ENCODE data around the gene MAML3.

Gene MAML3

GRCh38 chr4:139942241-139942640 is 211.7 kb downstream of the MAML3 start:
- no peaks in the 10 kb centered on the region for H3K9me3 ChIP-seq (ENCODE audit: control insufficient read depth, low read length)
- no peak overlapping the region for H2BK15ac ChIP-seq (ENCODE audit: low read depth, poor library complexity, severe bottlenecking)
- no peak overlapping the region for H3K23ac ChIP-seq (ENCODE audit: low read length in 2 of 2)

GRCh38 chr4:139940600-139940999 is 213.4 kb downstream of the MAML3 start:
- Histone ChIP-seq H2AK5ac (ENCODE audit: low read length, severe bottlenecking) (no peak overlapping the region), H3K27me3 (ENCODE audit: control insufficient read depth in 1 of 2, insufficient read depth in 1 of 2, low read length in 2 of 2) (no peaks in the 10 kb centered on the region), H4K8ac (ENCODE audit: low read length) (no peak overlapping the region), H2AFZ (ENCODE audit: low read depth, low read length) (no peak overlapping the region), H3K36me3 (ENCODE audit: control insufficient read depth in 1 of 2, insufficient read depth in 2 of 2, low read depth in 1 of 2, low read length in 2 of 2) (no peaks in the 10 kb centered on the region), H3K4me3 (ENCODE audit: insufficient read depth in 1 of 2, low read depth in 1 of 2, low read length in 2 of 2) (no peak overlapping the region), H3K4me1 (ENCODE audit: control insufficient read depth, insufficient read depth, low read depth, low read length) (no peaks in the 10 kb centered on the region), H2BK15ac (ENCODE audit: low read depth, poor library complexity, severe bottlenecking) (no peak overlapping the region), H2BK12ac (ENCODE audit: low read length in 2 of 2) (no peak overlapping the region), H3K4ac (ENCODE audit: low read depth in 1 of 2, low read length in 2 of 2) (no peak overlapping the region), H3K14ac (ENCODE audit: low read length in 2 of 2) (no peak overlapping the region), H3K18ac (ENCODE audit: low read depth in 1 of 2, low read length in 2 of 2) (no peak overlapping the region), H3K9ac (ENCODE audit: low read length) (no peak overlapping the region), H2BK120ac (ENCODE audit: low read depth, low read length) (no peak overlapping the region), H3K9me3 (ENCODE audit: control insufficient read depth, low read length) (no peaks in the 10 kb centered on the region), H3K27ac (ENCODE audit: low read length, poor library complexity, severe bottlenecking) (no peak overlapping the region), H4K91ac (ENCODE audit: low read length) (no peak overlapping the region), H3K4me2 (ENCODE audit: low read length, poor library complexity, severe bottlenecking) (no peak overlapping the region), H2BK5ac (ENCODE audit: low read depth, low read length, poor library complexity, severe bottlenecking) (no peak overlapping the region), H3K23ac (ENCODE audit: low read length in 2 of 2) (no peak overlapping the region), H3K79me1 (replicated peaks; ENCODE audit: low read length, poor library complexity, severe bottlenecking) (no peaks in the 10 kb centered on the region)
- DNase-seq = no peak
- 98% methylated on average over 2 of the region's 2 CpGs for WGBS

More at GRCh38 chr4:139942241-139942640, 211.7 kb downstream of the MAML3 start:
- no peak overlapping the region for H2BK120ac ChIP-seq (ENCODE audit: low read depth, low read length)
- no peak overlapping the region for H4K8ac ChIP-seq (ENCODE audit: low read length)
- H3K4me1 ChIP-seq (ENCODE audit: control insufficient read depth, insufficient read depth, low read depth, low read length) = no peaks in the 10 kb centered on the region
- H3K79me1 ChIP-seq (replicated peaks; ENCODE audit: low read length, poor library complexity, severe bottlenecking) = no peaks in the 10 kb centered on the region
- H3K4me3 ChIP-seq (ENCODE audit: insufficient read depth in 1 of 2, low read depth in 1 of 2, low read length in 2 of 2) = no peak overlapping the region
- DNase-seq = peak; percentile 33
- WGBS = 32% methylated on average over 2 of the region's 3 CpGs
- H3K18ac ChIP-seq (ENCODE audit: low read depth in 1 of 2, low read length in 2 of 2) = peak overlapping the region in 1 of 2 experiments; percentile 62
- no peaks in the 10 kb centered on the region for H3K27me3 ChIP-seq (ENCODE audit: control insufficient read depth in 1 of 2, insufficient read depth in 1 of 2, low read length in 2 of 2)
- no peak overlapping the region for H2BK5ac ChIP-seq (ENCODE audit: low read depth, low read length, poor library complexity, severe bottlenecking)
- H2AK5ac ChIP-seq (ENCODE audit: low read length, severe bottlenecking) = peak overlapping the region; percentile 37
- H3K27ac ChIP-seq (ENCODE audit: low read length, poor library complexity, severe bottlenecking) = no peak overlapping the region
- H2AFZ ChIP-seq (ENCODE audit: low read depth, low read length) = no peak overlapping the region
- no peak overlapping the region for H3K4me2 ChIP-seq (ENCODE audit: low read length, poor library complexity, severe bottlenecking)
- no peaks in the 10 kb centered on the region for H3K36me3 ChIP-seq (ENCODE audit: control insufficient read depth in 1 of 2, insufficient read depth in 2 of 2, low read depth in 1 of 2, low read length in 2 of 2)
- no peak overlapping the region for H2BK12ac ChIP-seq (ENCODE audit: low read length in 2 of 2)
- no peak overlapping the region for H3K9ac ChIP-seq (ENCODE audit: low read length)
- no peak overlapping the region for H3K14ac ChIP-seq (ENCODE audit: low read length in 2 of 2)
- no peak overlapping the region for H3K4ac ChIP-seq (ENCODE audit: low read depth in 1 of 2, low read length in 2 of 2)
- H4K91ac ChIP-seq (ENCODE audit: low read length) = no peak overlapping the region

GRCh38 chr4:139938414-139938813 is 215.6 kb downstream of the MAML3 start:
- no peak for DNase-seq
- Histone ChIP-seq H2BK120ac (ENCODE audit: low read depth, low read length) (no peak overlapping the region), H2AFZ (ENCODE audit: low read depth, low read length) (no peak overlapping the region), H3K14ac (ENCODE audit: low read length in 2 of 2) (no peak overlapping the region), H3K79me1 (replicated peaks; ENCODE audit: low read length, poor library complexity, severe bottlenecking) (no peaks in the 10 kb centered on the region), H3K4me2 (ENCODE audit: low read length, poor library complexity, severe bottlenecking) (no peak overlapping the region), H3K4ac (ENCODE audit: low read depth in 1 of 2, low read length in 2 of 2) (no peak overlapping the region), H3K9me3 (ENCODE audit: control insufficient read depth, low read length) (no peaks in the 10 kb centered on the region), H2BK12ac (ENCODE audit: low read length in 2 of 2) (no peak overlapping the region), H2AK5ac (ENCODE audit: low read length, severe bottlenecking) (no peak overlapping the region), H2BK15ac (ENCODE audit: low read depth, poor library complexity, severe bottlenecking) (no peak overlapping the region), H4K8ac (ENCODE audit: low read length) (no peak overlapping the region), H3K4me3 (ENCODE audit: insufficient read depth in 1 of 2, low read depth in 1 of 2, low read length in 2 of 2) (no peak overlapping the region), H3K27ac (ENCODE audit: low read length, poor library complexity, severe bottlenecking) (no peak overlapping the region), H2BK5ac (ENCODE audit: low read depth, low read length, poor library complexity, severe bottlenecking) (no peak overlapping the region), H3K36me3 (ENCODE audit: control insufficient read depth in 1 of 2, insufficient read depth in 2 of 2, low read depth in 1 of 2, low read length in 2 of 2) (no peaks in the 10 kb centered on the region), H3K23ac (ENCODE audit: low read length in 2 of 2) (no peak overlapping the region), H3K18ac (ENCODE audit: low read depth in 1 of 2, low read length in 2 of 2) (no peak overlapping the region), H4K91ac (ENCODE audit: low read length) (no peak overlapping the region), H3K4me1 (ENCODE audit: control insufficient read depth, insufficient read depth, low read depth, low read length) (peaks cover 5% of the 10 kb centered on the region), H3K9ac (ENCODE audit: low read length) (no peak overlapping the region), H3K27me3 (ENCODE audit: control insufficient read depth in 1 of 2, insufficient read depth in 1 of 2, low read length in 2 of 2) (no peaks in the 10 kb centered on the region)
- 95% methylated on average over 1 of the region's 2 CpGs for WGBS

- no peaks in the 10 kb centered on the region for H3K9me3 ChIP-seq (ENCODE audit: control insufficient read depth, low read length)
- no peak overlapping the region for H3K4me3 ChIP-seq (ENCODE audit: insufficient read depth in 1 of 2, low read depth in 1 of 2, low read length in 2 of 2)
- no peak overlapping the region for H2BK5ac ChIP-seq (ENCODE audit: low read depth, low read length, poor library complexity, severe bottlenecking)
- no peak overlapping the region for H2BK120ac ChIP-seq (ENCODE audit: low read depth, low read length)
- H3K4me1 ChIP-seq (ENCODE audit: control insufficient read depth, insufficient read depth, low read depth, low read length) = peaks cover 12% of the 10 kb centered on the region
- no peak overlapping the region for H3K14ac ChIP-seq (ENCODE audit: low read length in 2 of 2)
- no peak overlapping the region for H2AFZ ChIP-seq (ENCODE audit: low read depth, low read length)
- no peak overlapping the region for H2BK15ac ChIP-seq (ENCODE audit: low read depth, poor library complexity, severe bottlenecking)
- H3K9ac ChIP-seq (ENCODE audit: low read length) = no peak overlapping the region
- H3K23ac ChIP-seq (ENCODE audit: low read length in 2 of 2) = no peak overlapping the region
- H3K18ac ChIP-seq (ENCODE audit: low read depth in 1 of 2, low read length in 2 of 2) = no peak overlapping the region
- DNase-seq = no peak
- H3K36me3 ChIP-seq (ENCODE audit: control insufficient read depth in 1 of 2, insufficient read depth in 2 of 2, low read depth in 1 of 2, low read length in 2 of 2) = no peaks in the 10 kb centered on the region
- H3K27me3 ChIP-seq (ENCODE audit: control insufficient read depth in 1 of 2, insufficient read depth in 1 of 2, low read length in 2 of 2) = no peaks in the 10 kb centered on the region
- no peak overlapping the region for H4K91ac ChIP-seq (ENCODE audit: low read length)
- H4K8ac ChIP-seq (ENCODE audit: low read length) = no peak overlapping the region
- no peak overlapping the region for H3K27ac ChIP-seq (ENCODE audit: low read length, poor library complexity, severe bottlenecking)
- H3K79me1 ChIP-seq (replicated peaks; ENCODE audit: low read length, poor library complexity, severe bottlenecking) = peaks cover 4% of the 10 kb centered on the region
- H3K4me2 ChIP-seq (ENCODE audit: low read length, poor library complexity, severe bottlenecking) = no peak overlapping the region
- no peak overlapping the region for H2BK12ac ChIP-seq (ENCODE audit: low read length in 2 of 2)
- no peak overlapping the region for H2AK5ac ChIP-seq (ENCODE audit: low read length, severe bottlenecking)
- H3K4ac ChIP-seq (ENCODE audit: low read depth in 1 of 2, low read length in 2 of 2) = no peak overlapping the region
- WGBS = 99% methylated on average over 3 of the region's 4 CpGs
These were observed 218.1 kb downstream of the MAML3 start for GRCh38 chr4:139935911-139936310.

Data from mesenchymal stem cell (in vitro differentiated cells and primary cell).